Measurements from ENCODE around the gene BROX. TPM values are rescaled to one million over a fixed set of nuclear protein-coding genes. Genes with fewer than 3 reads are reported as not detected.

The BROX gene
- total and polyA plus RNA-seq, 10 of the 15 experiments (the other 5 are each of a cell fraction or from before 2014, with no cell fraction given) = 5.8 to 42.0 (median 16.8) TPM

GRCh38 chr1:222754366-222755139, 42.2 kb downstream of the BROX start:
- no peaks in the 10 kb centered on the region for H3K27me3 ChIP-seq (replicated peaks in 1 of 2; ENCODE audit: control insufficient read depth in 2 of 2, insufficient read depth in 2 of 2, low read length in 1 of 2)
- H3K9me3 ChIP-seq (replicated peaks; ENCODE audit: control insufficient read depth, insufficient read depth, low read length) = no peaks in the 10 kb centered on the region
- ChIA-PET CTCF (interaction anchor here (1.0 kb wide), 2 partner anchors 14 to 369 kb away, joined by 3 to 4 read pairs; no protein-coding TSS in a partner anchor), SMC1A (ENCODE audit: uncharacterized antibody, unreplicated experiment) (no interaction called here), POLR2A (no interaction called here), RAD21 (ENCODE audit: unreplicated experiment) (no interaction called here)
- intact Hi-C loops (cut with micrococcal nuclease; ENCODE audit: unreplicated experiment) = no loop called here
- H3K27ac ChIP-seq (ENCODE audit: control insufficient read depth, insufficient read depth) = no peak overlapping the region
- no peaks in the 10 kb centered on the region for H3K79me2 ChIP-seq (ENCODE audit: control insufficient read depth, insufficient read depth, low read length)
- peaks cover 6% of the 10 kb centered on the region for H3K4me1 ChIP-seq (ENCODE audit: control insufficient read depth, insufficient read depth, low read length)
- no peaks in the 10 kb centered on the region for H3K36me3 ChIP-seq (ENCODE audit: control insufficient read depth in 2 of 2, insufficient read depth in 2 of 2, low read length in 1 of 2)
- no peak for ATAC-seq
- WGBS (ENCODE audit: insufficient coverage, insufficient replicate concordance, low lambda C conversion rate, missing lambda C conversion rate) = 69% methylated on average over 10 of the region's 10 CpGs
- no peak overlapping the region for H3K9ac ChIP-seq (ENCODE audit: control insufficient read depth, insufficient read depth, low read length)
- H3K4me2 ChIP-seq (ENCODE audit: control insufficient read depth, insufficient read depth) = no peak overlapping the region
- no peak for FAIRE-seq
- no peak for DNase-seq (ENCODE audit: low read depth, low spot score)
- in situ Hi-C loops (cut with MboI) = no loop called here
- no peak overlapping the region for H3K4me3 ChIP-seq
- BruUV-seq (replicated peaks) = no TSS peak
- no peak overlapping the region for H2AFZ ChIP-seq (ENCODE audit: control insufficient read depth, low read depth, low read length)
- H4K20me1 ChIP-seq (ENCODE audit: control insufficient read depth, insufficient read depth) = no peaks in the 10 kb centered on the region
- TF ChIP-seq RAD51 (IDR thresholded peaks at IDR 0.05) (no peak), SKIL (IDR thresholded peaks at IDR 0.05; ENCODE audit: low read depth, poor library complexity, severe bottlenecking) (no peak), BACH1 (IDR thresholded peaks at IDR 0.05; ENCODE audit: borderline replicate concordance) (no peak), RB1 (IDR thresholded peaks at IDR 0.05; ENCODE audit: borderline replicate concordance) (no peak), POLR2AphosphoS2 (IDR thresholded peaks at IDR 0.05; ENCODE audit: low read depth, low read length) (no peak), CHD4 (IDR thresholded peaks at IDR 0.05) (no peak), E2F4 (IDR thresholded peaks at IDR 0.05; ENCODE audit: low read depth, low read length) (no peak), BCLAF1 (IDR thresholded peaks at IDR 0.05) (no peak), TCF7 (IDR thresholded peaks at IDR 0.05; ENCODE audit: borderline replicate concordance) (no peak), RCOR1 (conservative IDR thresholded peaks at IDR 0.05; ENCODE audit: low read depth, low read length) (no peak), ZZZ3 (IDR thresholded peaks at IDR 0.05; ENCODE audit: control insufficient read depth, insufficient read length, low read depth) (no peak), NFYB (IDR thresholded peaks at IDR 0.05; ENCODE audit: insufficient read depth, low read depth, low read length) (no peak), NFXL1 (IDR thresholded peaks at IDR 0.05; ENCODE audit: borderline replicate concordance) (no peak), BMI1 (IDR thresholded peaks at IDR 0.05; ENCODE audit: borderline replicate concordance) (no peak), NR2C2 (IDR thresholded peaks at IDR 0.05; ENCODE audit: borderline replicate concordance, control insufficient read depth, insufficient read length, low read depth) (no peak)
- TF ChIP-seq, protein P1, sequence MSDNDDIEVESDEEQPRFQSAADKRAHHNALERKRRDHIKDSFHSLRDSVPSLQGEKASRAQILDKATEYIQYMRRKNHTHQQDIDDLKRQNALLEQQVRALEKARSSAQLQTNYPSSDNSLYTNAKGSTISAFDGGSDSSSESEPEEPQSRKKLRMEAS (IDR thresholded peaks at IDR 0.05; ENCODE audit: low read depth, low read length) = no peak
